ENCODE measurements around the gene COMT. TPM values are rescaled to one million over a fixed set of nuclear protein-coding genes. Genes with fewer than 3 reads are reported as not detected.

The COMT gene
- total RNA-seq, 1 donor from 2014 or later = 75.3 TPM

- intact Hi-C loops (cut with DNase I) = no loop called here
- ATAC-seq (ENCODE audit: poor library complexity) (no peak), DNase-seq (no peak)
Measured at GRCh38 chr22:19994851-19995610, 53.5 kb downstream of the COMT start.

GRCh38 chr22:19995611-19996339 lies 54.2 kb downstream of the COMT start:
- DNase-seq (peak; percentile 55), ATAC-seq (ENCODE audit: poor library complexity) (no peak)
- intact Hi-C loops (cut with DNase I) = no loop called here

GRCh38 chr22:19996694-19997384 lies 55.3 kb downstream of the COMT start:
- ATAC-seq (ENCODE audit: poor library complexity) (no peak), DNase-seq (peak; percentile 40)
- intact Hi-C loops (cut with DNase I) = no loop called here

GRCh38 chr22:19997561-19998231 lies 56.1 kb downstream of the COMT start:
- ATAC-seq (ENCODE audit: poor library complexity) (no peak), DNase-seq (peak; percentile 29)
- intact Hi-C loops (cut with DNase I) = no loop called here

- intact Hi-C loops (cut with DNase I) = no loop called here
- ATAC-seq (ENCODE audit: poor library complexity) = no peak
Measured at GRCh38 chr22:19998232-19998951, 56.8 kb downstream of the COMT start.

GRCh38 chr22:19998991-19999820 lies 57.6 kb downstream of the COMT start:
- ATAC-seq (ENCODE audit: poor library complexity) = peak; percentile 34
- intact Hi-C loops (cut with DNase I) = no loop called here

More at GRCh38 chr22:19998232-19998951, 56.8 kb downstream of the COMT start:
- DNase-seq = peak; percentile 29

GRCh38 chr22:20000246-20001081 lies 58.9 kb downstream of the COMT start:
- ATAC-seq (ENCODE audit: poor library complexity) (peak; percentile 82), DNase-seq (peak; percentile 72)
- intact Hi-C loops (cut with DNase I) = no loop called here

More at GRCh38 chr22:19998991-19999820, 57.6 kb downstream of the COMT start:
- DNase-seq = peak; percentile 60

GRCh38 chr22:20001082-20001638 lies 59.6 kb downstream of the COMT start:
- intact Hi-C loops (cut with DNase I) = no loop called here
- ATAC-seq (ENCODE audit: poor library complexity) (no peak), DNase-seq (peak; percentile 27)

- DNase-seq = peak; percentile 24
- intact Hi-C loops (cut with DNase I) = no loop called here
- ATAC-seq (ENCODE audit: poor library complexity) = peak; percentile 23
Measured at GRCh38 chr22:20002128-20002527, 60.6 kb downstream of the COMT start.

- intact Hi-C loops (cut with DNase I) = no loop called here
- ATAC-seq (ENCODE audit: poor library complexity) (no peak), DNase-seq (no peak)
Measured at GRCh38 chr22:20002636-20003035, 61.1 kb downstream of the COMT start.

GRCh38 chr22:20003304-20003703 lies 61.7 kb downstream of the COMT start:
- intact Hi-C loops (cut with DNase I) = no loop called here
- no peak for ATAC-seq (ENCODE audit: poor library complexity)
- no peak for DNase-seq

- intact Hi-C loops (cut with DNase I) = no loop called here
- no peak for DNase-seq
- no peak for ATAC-seq (ENCODE audit: poor library complexity)
Measured at GRCh38 chr22:20004464-20004863, 62.9 kb downstream of the COMT start.

- ATAC-seq (ENCODE audit: poor library complexity) (no peak), DNase-seq (peak; percentile 22)
- intact Hi-C loops (cut with DNase I) = no loop called here
Measured at GRCh38 chr22:20008221-20008995, 66.8 kb downstream of the COMT start.

GRCh38 chr22:20009018-20009491 lies 67.5 kb downstream of the COMT start:
- peak; percentile 29 for DNase-seq
- ATAC-seq (ENCODE audit: poor library complexity) = no peak
- intact Hi-C loops (cut with DNase I) = no loop called here

GRCh38 chr22:20009582-20010306 lies 68.2 kb downstream of the COMT start:
- intact Hi-C loops (cut with DNase I) = no loop called here

More at GRCh38 chr22:20009582-20010306, 68.2 kb downstream of the COMT start:
- DNase-seq (peak; percentile 23), ATAC-seq (ENCODE audit: poor library complexity) (no peak)
